Prostate gland (tissue), 2 donors: ENCODE data around the gene BARX1. TPM values are rescaled to one million over a fixed set of nuclear protein-coding genes. Genes with fewer than 3 reads are reported as not detected.

ENCODE experiments used
- DNase-seq: peaks from one replicate; pipeline ENCODE4 v3.0.0-alpha.2; 2019; ENCODE audit warnings: low spot score
- H3K27ac ChIP-seq, 2 donors: fragments of 200-600 bp; sonication (generic); 2 replicates each; pipeline ENCODE4 v1.5.1; 2017 to 2019
- H3K27me3 ChIP-seq: fragments of 200-600 bp; sonication (generic); replicated peaks from 2 replicates; pipeline ENCODE4 v1.5.1; 2019; ENCODE audit not compliant: insufficient read depth
- H3K36me3 ChIP-seq, 2 donors: fragments of 200-600 bp; sonication (generic); 1 replicate in 1 of 2; 2 replicates in 1 of 2; pipeline versions ENCODE4 v1.5.1 to v1.8.1; 2017 to 2019
- H3K4me1 ChIP-seq: fragments of 200-600 bp; sonication (generic); replicated peaks from 2 replicates; pipeline ENCODE4 v1.5.1; 2019
- H3K4me3 ChIP-seq, 2 donors: fragments of 200-600 bp; sonication (generic); 2 replicates each; pipeline ENCODE4 v1.5.1; 2017 to 2019
- H3K9me3 ChIP-seq: fragments of 200-600 bp; sonication (generic); 2 replicates; pipeline ENCODE4 v1.5.1; 2017
- POLR2A ChIP-seq: fragments of 450-650 bp; IDR thresholded peaks from one replicate; pipeline ENCODE4 v1.6.1; 2016; ENCODE audit warnings: antibody characterized with exemption, mild to moderate bottlenecking
- POLR2AphosphoS5 ChIP-seq: sonication (generic); formaldehyde crosslinking; IDR thresholded peaks from one replicate; pipeline ENCODE4 v1.6.1; 2017; ENCODE audit warnings: antibody characterized with exemption
- WGBS: methylation state at CpG from one replicate; pipeline ENCODE4 v1.1.5; 2018; 5-methylcytosine and 5-hydroxymethylcytosine counted together
- intact Hi-C: fragments of 100-400 bp; cut with DNase I; formaldehyde crosslinking; loops from one replicate; pipeline ENCODE4 v1.14.2; 2022
- total RNA-seq, 2 donors: library from RNA; depleted of rRNA; stranded (reverse); fragments of >200 nt; gene quantifications; one replicate each; pipeline ENCODE4 v1.1.0, GENCODE V29; 2016
- TF ChIP-seq, protein P1 (sequence below), 4 experiments: fragments of 200-600 bp in 2 of 4; fragments of 450-650 bp in 2 of 4; sonication (generic) in 2 of 4; IDR thresholded peaks; 1 replicate in 3 of 4; 2 replicates in 1 of 4; pipeline ENCODE4 v1.5.1; 2016 to 2019; ENCODE audit warnings: antibody characterized with exemption in 4 of 4, mild to moderate bottlenecking in 2 of 4, moderate library complexity in 2 of 4

BARX1 gene
- total RNA-seq, 2 donors from 2014 or later = 3.7 TPM; not detected in 1

DNA sequence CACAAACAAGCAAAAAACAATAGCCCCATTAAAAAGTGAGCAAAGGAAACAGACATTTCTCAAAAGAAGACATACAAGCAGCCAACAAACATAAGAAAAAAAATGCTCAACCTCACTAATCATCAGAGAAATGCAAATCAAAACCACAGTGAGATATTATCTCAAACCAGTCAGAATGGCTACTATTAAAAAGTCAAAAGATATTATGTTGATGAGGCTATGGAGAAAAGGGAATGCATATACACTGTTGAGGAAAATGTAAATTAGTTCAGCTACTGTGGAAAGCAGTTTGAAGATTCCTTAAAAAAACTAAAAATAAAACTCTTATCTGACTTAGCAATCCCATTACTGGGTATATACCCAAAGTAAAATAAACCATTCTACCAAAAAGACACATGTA, 28.7 kb upstream of the BARX1 start:
- H3K27me3 ChIP-seq = no peaks in the 10 kb centered on the region
- H3K4me1 ChIP-seq = no peaks in the 10 kb centered on the region
- TF ChIP-seq POLR2AphosphoS5 = no peak
- TF ChIP-seq, protein P1, sequence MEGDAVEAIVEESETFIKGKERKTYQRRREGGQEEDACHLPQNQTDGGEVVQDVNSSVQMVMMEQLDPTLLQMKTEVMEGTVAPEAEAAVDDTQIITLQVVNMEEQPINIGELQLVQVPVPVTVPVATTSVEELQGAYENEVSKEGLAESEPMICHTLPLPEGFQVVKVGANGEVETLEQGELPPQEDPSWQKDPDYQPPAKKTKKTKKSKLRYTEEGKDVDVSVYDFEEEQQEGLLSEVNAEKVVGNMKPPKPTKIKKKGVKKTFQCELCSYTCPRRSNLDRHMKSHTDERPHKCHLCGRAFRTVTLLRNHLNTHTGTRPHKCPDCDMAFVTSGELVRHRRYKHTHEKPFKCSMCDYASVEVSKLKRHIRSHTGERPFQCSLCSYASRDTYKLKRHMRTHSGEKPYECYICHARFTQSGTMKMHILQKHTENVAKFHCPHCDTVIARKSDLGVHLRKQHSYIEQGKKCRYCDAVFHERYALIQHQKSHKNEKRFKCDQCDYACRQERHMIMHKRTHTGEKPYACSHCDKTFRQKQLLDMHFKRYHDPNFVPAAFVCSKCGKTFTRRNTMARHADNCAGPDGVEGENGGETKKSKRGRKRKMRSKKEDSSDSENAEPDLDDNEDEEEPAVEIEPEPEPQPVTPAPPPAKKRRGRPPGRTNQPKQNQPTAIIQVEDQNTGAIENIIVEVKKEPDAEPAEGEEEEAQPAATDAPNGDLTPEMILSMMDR (IDR thresholded peaks at IDR 0.05) = no peak
- no peak for TF ChIP-seq POLR2A
- no peak overlapping the region for H3K27ac ChIP-seq
- no peak overlapping the region for H3K4me3 ChIP-seq
- no peak for DNase-seq
- no peaks in the 10 kb centered on the region for H3K36me3 ChIP-seq
- H3K9me3 ChIP-seq = no peaks in the 10 kb centered on the region
- intact Hi-C loops = no loop called here

- H3K27me3 ChIP-seq = no peaks in the 10 kb centered on the region
- intact Hi-C loops = no loop called here
- 71% methylated on average over 4 of the region's 4 CpGs for WGBS
- no peaks in the 10 kb centered on the region for H3K9me3 ChIP-seq
- no peak overlapping the region for H3K27ac ChIP-seq
- H3K4me1 ChIP-seq = no peaks in the 10 kb centered on the region
- DNase-seq = no peak
- no peaks in the 10 kb centered on the region for H3K36me3 ChIP-seq
- no peak overlapping the region for H3K4me3 ChIP-seq
- TF ChIP-seq, protein P1 (IDR thresholded peaks at IDR 0.05) = no peak
- TF ChIP-seq POLR2AphosphoS5 = no peak
- no peak for TF ChIP-seq POLR2A
These were observed 24.6 kb upstream of the BARX1 start for GRCh38 chr9:93979721-93980120.

DNA sequence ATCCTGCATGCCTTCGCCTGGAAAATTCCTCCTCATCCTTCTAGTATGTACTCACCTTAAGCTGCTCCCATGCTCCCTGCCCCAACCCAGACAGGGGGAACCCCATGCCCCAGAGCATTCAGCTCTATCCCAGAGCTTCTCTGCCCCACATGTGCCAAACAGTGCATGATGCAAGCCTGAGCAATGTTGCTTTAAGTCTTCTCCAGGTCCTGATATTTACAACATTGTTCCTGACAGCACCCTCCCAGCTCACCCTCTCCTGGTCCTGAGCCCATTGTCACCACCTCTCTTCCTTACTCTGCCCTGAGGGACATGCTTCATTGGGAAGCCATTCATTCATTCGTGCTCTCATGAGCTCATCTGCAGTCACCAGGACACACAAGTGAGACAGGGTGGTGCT, 23.4 kb upstream of the BARX1 start:
- Histone ChIP-seq H3K9me3 (no peaks in the 10 kb centered on the region), H3K27ac (no peak overlapping the region), H3K4me3 (no peak overlapping the region), H3K4me1 (no peaks in the 10 kb centered on the region), H3K27me3 (no peaks in the 10 kb centered on the region), H3K36me3 (no peaks in the 10 kb centered on the region)
- intact Hi-C loops = no loop called here
- WGBS = 79% methylated on average over 2 of the region's 2 CpGs
- TF ChIP-seq POLR2AphosphoS5 = no peak
- TF ChIP-seq POLR2A = no peak
- TF ChIP-seq, protein P1 (IDR thresholded peaks at IDR 0.05) = no peak
- no peak for DNase-seq

DNA sequence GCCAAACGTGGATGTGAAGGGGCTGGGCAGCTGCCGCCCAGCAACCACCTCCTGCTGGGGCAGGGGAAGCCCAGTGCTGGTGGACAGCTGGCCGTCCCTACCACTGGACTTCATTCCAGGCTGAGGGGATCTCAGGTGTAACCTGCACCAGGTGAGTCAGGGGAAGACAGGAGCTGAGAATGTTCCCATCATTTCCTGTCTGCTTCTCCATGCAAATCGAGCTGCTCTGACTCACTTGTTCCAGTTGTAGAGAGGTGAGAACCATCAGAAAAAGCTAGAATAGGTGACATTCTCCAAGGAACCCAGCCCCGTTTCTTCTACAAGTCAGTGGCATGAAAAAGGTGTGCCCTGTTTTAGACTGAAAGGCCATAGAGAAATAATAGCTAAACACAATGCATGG, 21.8 kb upstream of the BARX1 start:
- no peak for DNase-seq
- Histone ChIP-seq H3K9me3 (no peaks in the 10 kb centered on the region), H3K36me3 (no peaks in the 10 kb centered on the region), H3K4me1 (no peaks in the 10 kb centered on the region), H3K27me3 (no peaks in the 10 kb centered on the region), H3K27ac (no peak overlapping the region), H3K4me3 (no peak overlapping the region)
- TF ChIP-seq, protein P1 (IDR thresholded peaks at IDR 0.05) = no peak
- TF ChIP-seq POLR2AphosphoS5 (no peak), POLR2A (no peak)
- intact Hi-C loops = no loop called here
- 80% methylated on average over 5 of the region's 5 CpGs for WGBS

DNA sequence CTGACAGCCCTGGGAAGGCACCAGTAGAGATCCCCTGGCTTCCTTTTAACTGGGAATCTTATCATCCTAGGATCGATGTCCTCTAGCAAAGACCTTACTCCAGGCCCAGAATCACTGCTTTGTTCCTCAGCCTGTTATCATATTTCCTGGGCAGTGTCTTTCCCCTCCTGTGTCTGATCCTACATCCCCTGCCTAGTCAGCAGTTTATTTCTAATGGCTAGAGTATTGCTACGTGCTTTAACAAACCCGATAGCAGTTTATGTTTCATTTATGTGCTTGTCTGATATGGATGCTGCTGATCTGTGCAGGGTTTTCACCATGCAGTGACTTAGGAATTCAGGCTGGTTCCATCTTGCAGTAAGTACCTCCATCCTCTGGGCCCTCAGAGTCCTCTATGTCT, 20.9 kb upstream of the BARX1 start:
- 93% methylated on average over 3 of the region's 3 CpGs for WGBS

More for the DNA sequence above, 20.9 kb upstream of the BARX1 start:
- Histone ChIP-seq H3K4me3 (no peak overlapping the region), H3K27ac (no peak overlapping the region), H3K36me3 (no peaks in the 10 kb centered on the region), H3K27me3 (no peaks in the 10 kb centered on the region), H3K4me1 (no peaks in the 10 kb centered on the region), H3K9me3 (no peaks in the 10 kb centered on the region)
- intact Hi-C loops = no loop called here
- TF ChIP-seq POLR2AphosphoS5 (no peak), POLR2A (no peak)
- TF ChIP-seq, protein P1 (IDR thresholded peaks at IDR 0.05) = no peak
- no peak for DNase-seq
